Measurements from ENCODE around the gene GRAMD4.

GRAMD4 gene

GRCh38 chr22:46701262-46701661 lies 81.1 kb downstream of the GRAMD4 start:
- H3K27me3 Mint-ChIP-seq: no peaks in the 10 kb centered on the region
- H3K36me3 Mint-ChIP-seq: peaks cover 38% of the 10 kb centered on the region

GRCh38 chr22:46703171-46703995 lies 83.2 kb downstream of the GRAMD4 start:
- H3K9me3 Mint-ChIP-seq: no peaks in the 10 kb centered on the region
- no peak overlapping the region for H3K27ac Mint-ChIP-seq
- DNase-seq (ENCODE audit: low spot score in 2 of 2): no peak
- H3K4me3 Mint-ChIP-seq: no peak overlapping the region
- peaks cover 2% of the 10 kb centered on the region for H3K4me1 Mint-ChIP-seq
- H3K27me3 Mint-ChIP-seq: no peaks in the 10 kb centered on the region
- peaks cover 46% of the 10 kb centered on the region for H3K36me3 Mint-ChIP-seq
- ATAC-seq (ENCODE audit: low read depth): no peak

More at GRCh38 chr22:46701262-46701661, 81.1 kb downstream of the GRAMD4 start:
- ATAC-seq (ENCODE audit: low read depth) (no peak), DNase-seq (ENCODE audit: low spot score in 2 of 2) (no peak)
- Mint-ChIP-seq H3K4me1 (peaks cover 2% of the 10 kb centered on the region), H3K9me3 (no peaks in the 10 kb centered on the region), H3K27ac (no peak overlapping the region), H3K4me3 (no peak overlapping the region)

GRCh38 chr22:46703996-46704370 lies 83.8 kb downstream of the GRAMD4 start:
- ATAC-seq (ENCODE audit: low read depth): no peak
- Mint-ChIP-seq H3K9me3 (no peaks in the 10 kb centered on the region), H3K27ac (no peak overlapping the region), H3K27me3 (no peaks in the 10 kb centered on the region), H3K36me3 (peaks cover 47% of the 10 kb centered on the region), H3K4me3 (no peak overlapping the region), H3K4me1 (peaks cover 2% of the 10 kb centered on the region)
- DNase-seq (ENCODE audit: low spot score in 2 of 2): no peak

GRCh38 chr22:46706060-46706459 lies 85.9 kb downstream of the GRAMD4 start:
- H3K4me3 Mint-ChIP-seq: no peak overlapping the region
- no peak overlapping the region for H3K27ac Mint-ChIP-seq
- DNase-seq (ENCODE audit: low spot score in 2 of 2) (no peak), ATAC-seq (ENCODE audit: low read depth) (no peak)
- H3K27me3 Mint-ChIP-seq: no peaks in the 10 kb centered on the region
- H3K4me1 Mint-ChIP-seq: peaks cover 2% of the 10 kb centered on the region
- no peaks in the 10 kb centered on the region for H3K9me3 Mint-ChIP-seq
- peaks cover 53% of the 10 kb centered on the region for H3K36me3 Mint-ChIP-seq

- peaks cover 2% of the 10 kb centered on the region for H3K4me1 Mint-ChIP-seq
- no peaks in the 10 kb centered on the region for H3K27me3 Mint-ChIP-seq
- H3K27ac Mint-ChIP-seq: no peak overlapping the region
- DNase-seq (ENCODE audit: low spot score in 2 of 2) (no peak), ATAC-seq (ENCODE audit: low read depth) (no peak)
- H3K36me3 Mint-ChIP-seq: peaks cover 57% of the 10 kb centered on the region
- no peak overlapping the region for H3K4me3 Mint-ChIP-seq
- H3K9me3 Mint-ChIP-seq: no peaks in the 10 kb centered on the region
Observed at GRCh38 chr22:46707305-46707704, 87.1 kb downstream of the GRAMD4 start.

- no peak for DNase-seq (ENCODE audit: low spot score in 2 of 2)
- peaks cover 59% of the 10 kb centered on the region for H3K36me3 Mint-ChIP-seq
- H3K4me3 Mint-ChIP-seq: no peak overlapping the region
Observed at GRCh38 chr22:46707827-46708570, 87.8 kb downstream of the GRAMD4 start.

GRCh38 chr22:46708766-46709330 lies 88.7 kb downstream of the GRAMD4 start:
- no peak overlapping the region for H3K27ac Mint-ChIP-seq
- no peak for ATAC-seq (ENCODE audit: low read depth)

More at GRCh38 chr22:46707827-46708570, 87.8 kb downstream of the GRAMD4 start:
- H3K27me3 Mint-ChIP-seq: no peaks in the 10 kb centered on the region
- H3K9me3 Mint-ChIP-seq: no peaks in the 10 kb centered on the region
- no peak overlapping the region for H3K27ac Mint-ChIP-seq
- H3K4me1 Mint-ChIP-seq: peaks cover 2% of the 10 kb centered on the region
- no peak for ATAC-seq (ENCODE audit: low read depth)

GRCh38 chr22:46710806-46711205 lies 90.6 kb downstream of the GRAMD4 start:
- H3K36me3 Mint-ChIP-seq: peaks cover 49% of the 10 kb centered on the region
- no peak overlapping the region for H3K4me3 Mint-ChIP-seq
- H3K27ac Mint-ChIP-seq: no peak overlapping the region

More at GRCh38 chr22:46708766-46709330, 88.7 kb downstream of the GRAMD4 start:
- Mint-ChIP-seq H3K4me1 (peaks cover 2% of the 10 kb centered on the region), H3K36me3 (peaks cover 55% of the 10 kb centered on the region), H3K9me3 (no peaks in the 10 kb centered on the region), H3K27me3 (no peaks in the 10 kb centered on the region), H3K4me3 (no peak overlapping the region)
- DNase-seq (ENCODE audit: low spot score in 2 of 2): no peak

GRCh38 chr22:46712288-46712687 lies 92.1 kb downstream of the GRAMD4 start:
- Mint-ChIP-seq H3K27ac (no peak overlapping the region), H3K27me3 (no peaks in the 10 kb centered on the region), H3K36me3 (peaks cover 36% of the 10 kb centered on the region), H3K4me3 (no peak overlapping the region), H3K4me1 (no peaks in the 10 kb centered on the region), H3K9me3 (no peaks in the 10 kb centered on the region)
- ATAC-seq (ENCODE audit: low read depth): no peak
- DNase-seq (ENCODE audit: low spot score in 2 of 2): no peak

More at GRCh38 chr22:46710806-46711205, 90.6 kb downstream of the GRAMD4 start:
- ATAC-seq (ENCODE audit: low read depth): no peak
- Mint-ChIP-seq H3K9me3 (no peaks in the 10 kb centered on the region), H3K27me3 (no peaks in the 10 kb centered on the region), H3K4me1 (no peaks in the 10 kb centered on the region)
- no peak for DNase-seq (ENCODE audit: low spot score in 2 of 2)

GRCh38 chr22:46714550-46714949 lies 94.4 kb downstream of the GRAMD4 start:
- ATAC-seq (ENCODE audit: low read depth): no peak
- H3K27me3 Mint-ChIP-seq: no peaks in the 10 kb centered on the region
- H3K27ac Mint-ChIP-seq: no peak overlapping the region
- no peak for DNase-seq (ENCODE audit: low spot score in 2 of 2)
- no peak overlapping the region for H3K4me3 Mint-ChIP-seq
- H3K36me3 Mint-ChIP-seq: peaks cover 25% of the 10 kb centered on the region
- H3K4me1 Mint-ChIP-seq: no peaks in the 10 kb centered on the region
- no peaks in the 10 kb centered on the region for H3K9me3 Mint-ChIP-seq

- ATAC-seq (ENCODE audit: low read depth): no peak
- Mint-ChIP-seq H3K36me3 (peaks cover 18% of the 10 kb centered on the region), H3K9me3 (no peaks in the 10 kb centered on the region), H3K27ac (no peak overlapping the region), H3K27me3 (no peaks in the 10 kb centered on the region), H3K4me3 (no peak overlapping the region), H3K4me1 (no peaks in the 10 kb centered on the region)
- no peak for DNase-seq (ENCODE audit: low spot score in 2 of 2)
Observed at GRCh38 chr22:46719921-46720320, 99.7 kb downstream of the GRAMD4 start.

GRCh38 chr22:46721501-46722085 lies 101.4 kb downstream of the GRAMD4 start:
- Mint-ChIP-seq H3K36me3 (peaks cover 16% of the 10 kb centered on the region), H3K27ac (no peak overlapping the region), H3K4me3 (no peak overlapping the region), H3K9me3 (no peaks in the 10 kb centered on the region), H3K4me1 (no peaks in the 10 kb centered on the region), H3K27me3 (no peaks in the 10 kb centered on the region)
- ATAC-seq (ENCODE audit: low read depth) (no peak), DNase-seq (ENCODE audit: low spot score in 2 of 2) (no peak)

GRCh38 chr22:46723882-46724281 lies 103.7 kb downstream of the GRAMD4 start:
- Mint-ChIP-seq H3K4me1 (peaks cover 7% of the 10 kb centered on the region), H3K9me3 (no peaks in the 10 kb centered on the region), H3K4me3 (no peak overlapping the region), H3K27me3 (no peaks in the 10 kb centered on the region), H3K27ac (no peak overlapping the region), H3K36me3 (peaks cover 13% of the 10 kb centered on the region)
- no peak for ATAC-seq (ENCODE audit: low read depth)
- no peak for DNase-seq (ENCODE audit: low spot score in 2 of 2)

- DNase-seq (ENCODE audit: low spot score in 2 of 2) (no peak), ATAC-seq (ENCODE audit: low read depth) (no peak)
- peaks cover 7% of the 10 kb centered on the region for H3K4me1 Mint-ChIP-seq
- no peak overlapping the region for H3K27ac Mint-ChIP-seq
- no peaks in the 10 kb centered on the region for H3K9me3 Mint-ChIP-seq
- H3K4me3 Mint-ChIP-seq: no peak overlapping the region
- H3K27me3 Mint-ChIP-seq: no peaks in the 10 kb centered on the region
- H3K36me3 Mint-ChIP-seq: peaks cover 7% of the 10 kb centered on the region
Observed at GRCh38 chr22:46725096-46725495, 104.9 kb downstream of the GRAMD4 start.
